ENCODE results near the gene LBHD1.
"Not testable (repeated sequence)": the region's sequence is repeated elsewhere in the genome, so short reads cannot be mapped to it uniquely, and the experiment has no call there.

Gene LBHD1

GRCh38 chr11:62689421-62690183 is 17.5 kb upstream of the LBHD1 start, which contains the start of gene LRRN4CL:
Gene LRRN4CL (minus strand): TSS chr11:62689530. CDS start chr11:62688508, 1,022 bp downstream.
- no peak for DNase-seq

GRCh38 chr11:62688491-62688890 is 16.4 kb upstream of the LBHD1 start:
- DNase-seq: no peak

GRCh38 chr11:62687508-62688396 is 15.7 kb upstream of the LBHD1 start:
- DNase-seq: no peak

GRCh38 chr11:62682518-62682917 is 10.5 kb upstream of the LBHD1 start:
- DNase-seq: no peak

GRCh38 chr11:62680825-62681240 is 8.8 kb upstream of the LBHD1 start:
- DNase-seq: no peak

GRCh38 chr11:62678770-62679696 is 7.0 kb upstream of the LBHD1 start, which contains the start of gene UBXN1:
Gene UBXN1 (minus strand): TSS chr11:62679073. CDS start chr11:62678923, 150 bp downstream.
- DNase-seq: no peak

GRCh38 chr11:62678433-62678769 is 6.3 kb upstream of the LBHD1 start:
- no peak for DNase-seq

GRCh38 chr11:62677714-62678113 is 5.6 kb upstream of the LBHD1 start:
- DNase-seq: no peak

GRCh38 chr11:62677156-62677555 is 5.1 kb upstream of the LBHD1 start:
- DNase-seq: no peak

- DNase-seq: no peak
Measured at GRCh38 chr11:62676698-62677097, 4.6 kb upstream of the LBHD1 start.

- DNase-seq: not testable (repeated sequence)
Measured at GRCh38 chr11:62675415-62675814, 3.3 kb upstream of the LBHD1 start.

- no peak for DNase-seq
Measured at GRCh38 chr11:62673196-62673525, 1.1 kb upstream of the LBHD1 start.

- DNase-seq: no peak
Measured at GRCh38 chr11:62671236-62671607, 845 bp downstream of the LBHD1 start.

GRCh38 chr11:62669420-62670161 is 2.5 kb downstream of the LBHD1 start:
- no peak for DNase-seq

GRCh38 chr11:62667460-62667859 is 4.6 kb downstream of the LBHD1 start:
- no peak for DNase-seq

- DNase-seq: no peak
Measured at GRCh38 chr11:62666259-62666926, 5.7 kb downstream of the LBHD1 start.

- no peak for DNase-seq
Measured at GRCh38 chr11:62665599-62666258, 6.3 kb downstream of the LBHD1 start.

GRCh38 chr11:62665075-62665598 is 6.9 kb downstream of the LBHD1 start, which contains the start of the genes C11orf98 and CSKMT:
Gene C11orf98 (minus strand): TSS chr11:62665210. CDS start chr11:62665169, 41 bp downstream.
Gene CSKMT (plus strand): TSS chr11:62665312. CDS start chr11:62665880, 568 bp downstream.
- DNase-seq: no peak

- DNase-seq: no peak
Measured at GRCh38 chr11:62664405-62665074, 7.5 kb downstream of the LBHD1 start.

All from cortex of kidney (tissue), 1 donor.